ENCODE measurements around the gene RASAL1.

RASAL1 gene

GRCh38 chr12:113055594-113056380 is 79.8 kb downstream of the RASAL1 start:
- no CpG with 5 or more reads among the region's 13 CpGs for WGBS (ENCODE audit: extremely low coverage, insufficient coverage, insufficient read length)
- no peak overlapping the region for H4K91ac ChIP-seq (ENCODE audit: low read depth, low read length)
- no peak overlapping the region for H2BK5ac ChIP-seq (ENCODE audit: low read depth, low read length, poor library complexity)

GRCh38 chr12:113054948-113055486 is 80.5 kb downstream of the RASAL1 start:
- Histone ChIP-seq H2BK5ac (ENCODE audit: low read depth, low read length, poor library complexity) (no peak overlapping the region), H4K12ac (ENCODE audit: low read depth, low read length) (no peak overlapping the region), H3K4me3 (ENCODE audit: low read depth, low read length) (no peak overlapping the region), H3K18ac (ENCODE audit: low read length) (no peak overlapping the region), H3K27me3 (ENCODE audit: insufficient read depth, low read length) (peaks cover 38% of the 10 kb centered on the region), H4K91ac (ENCODE audit: low read depth, low read length) (no peak overlapping the region), H3K4ac (ENCODE audit: low read depth, low read length) (no peak overlapping the region), H3K23ac (ENCODE audit: low read length) (no peak overlapping the region), H3K79me1 (ENCODE audit: low read length) (no peaks in the 10 kb centered on the region), H3K9me3 (ENCODE audit: insufficient read depth, low read depth, low read length) (peaks cover 4% of the 10 kb centered on the region), H3K27ac (ENCODE audit: low read depth, low read length) (no peak overlapping the region), H2AFZ (ENCODE audit: insufficient read depth, low read length, poor library complexity) (no peak overlapping the region), H2BK12ac (ENCODE audit: low read length) (no peak overlapping the region), H3K14ac (ENCODE audit: low read length) (no peak overlapping the region), H3K36me3 (ENCODE audit: control insufficient read depth in 1 of 2, insufficient read depth in 2 of 2, low read length in 2 of 2) (no peaks in the 10 kb centered on the region), H4K8ac (ENCODE audit: low read depth, low read length) (no peak overlapping the region), H3K4me2 (ENCODE audit: low read length) (no peak overlapping the region), H3K4me1 (ENCODE audit: control insufficient read depth in 1 of 2, insufficient read depth in 2 of 2, low read length in 2 of 2) (no peaks in the 10 kb centered on the region), H2BK120ac (ENCODE audit: insufficient read depth, low read length, poor library complexity) (no peak overlapping the region), H3K9ac (ENCODE audit: low read length) (no peak overlapping the region), H3K79me2 (ENCODE audit: control insufficient read depth, insufficient read depth, low read length, poor library complexity) (no peaks in the 10 kb centered on the region), H2AK5ac (ENCODE audit: low read length) (no peak overlapping the region)
- DNase-seq, result no peak
- WGBS (ENCODE audit: extremely low coverage, insufficient coverage, insufficient read length), result no CpG with 5 or more reads among the region's 4 CpGs

More at GRCh38 chr12:113055594-113056380, 79.8 kb downstream of the RASAL1 start:
- no peaks in the 10 kb centered on the region for H3K4me1 ChIP-seq (ENCODE audit: control insufficient read depth in 1 of 2, insufficient read depth in 2 of 2, low read length in 2 of 2)
- H2BK120ac ChIP-seq (ENCODE audit: insufficient read depth, low read length, poor library complexity), result no peak overlapping the region
- peaks cover 4% of the 10 kb centered on the region for H3K9me3 ChIP-seq (ENCODE audit: insufficient read depth, low read depth, low read length)
- no peak overlapping the region for H3K14ac ChIP-seq (ENCODE audit: low read length)
- no peak overlapping the region for H4K12ac ChIP-seq (ENCODE audit: low read depth, low read length)
- H3K4ac ChIP-seq (ENCODE audit: low read depth, low read length), result no peak overlapping the region
- no peaks in the 10 kb centered on the region for H3K36me3 ChIP-seq (ENCODE audit: control insufficient read depth in 1 of 2, insufficient read depth in 2 of 2, low read length in 2 of 2)
- H2AK5ac ChIP-seq (ENCODE audit: low read length), result no peak overlapping the region
- no peak overlapping the region for H2BK12ac ChIP-seq (ENCODE audit: low read length)
- no peaks in the 10 kb centered on the region for H3K79me1 ChIP-seq (ENCODE audit: low read length)
- DNase-seq, result no peak
- H3K79me2 ChIP-seq (ENCODE audit: control insufficient read depth, insufficient read depth, low read length, poor library complexity), result no peaks in the 10 kb centered on the region
- H3K23ac ChIP-seq (ENCODE audit: low read length), result no peak overlapping the region
- no peak overlapping the region for H3K4me2 ChIP-seq (ENCODE audit: low read length)
- peaks cover 38% of the 10 kb centered on the region for H3K27me3 ChIP-seq (ENCODE audit: insufficient read depth, low read length)
- no peak overlapping the region for H3K27ac ChIP-seq (ENCODE audit: low read depth, low read length)
- no peak overlapping the region for H2AFZ ChIP-seq (ENCODE audit: insufficient read depth, low read length, poor library complexity)
- no peak overlapping the region for H3K18ac ChIP-seq (ENCODE audit: low read length)
- H4K8ac ChIP-seq (ENCODE audit: low read depth, low read length), result no peak overlapping the region
- H3K4me3 ChIP-seq (ENCODE audit: low read depth, low read length), result no peak overlapping the region
- no peak overlapping the region for H3K9ac ChIP-seq (ENCODE audit: low read length)

DNA sequence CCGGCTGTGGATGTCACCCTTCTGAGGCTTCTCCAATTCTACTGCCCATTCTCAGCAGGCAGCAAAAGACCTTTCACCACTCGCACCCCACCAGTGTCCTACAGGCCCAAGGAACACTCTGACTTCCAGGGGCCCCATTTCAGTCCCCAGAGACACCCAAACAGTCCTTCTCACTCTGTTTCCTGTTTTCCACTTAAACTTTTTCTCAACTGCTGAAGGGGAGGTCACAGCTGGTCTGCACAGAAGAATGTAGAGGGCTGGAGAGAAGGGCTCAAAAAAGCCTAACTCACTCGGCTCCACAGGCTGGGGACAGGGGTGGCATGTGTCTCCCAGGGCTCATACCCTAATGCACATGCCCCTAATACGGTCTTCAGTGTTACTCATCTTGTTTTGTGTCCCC is 83.2 kb downstream of the RASAL1 start:
- H3K79me2 ChIP-seq (ENCODE audit: control insufficient read depth, insufficient read depth, low read length, poor library complexity), result no peaks in the 10 kb centered on the region

DNA sequence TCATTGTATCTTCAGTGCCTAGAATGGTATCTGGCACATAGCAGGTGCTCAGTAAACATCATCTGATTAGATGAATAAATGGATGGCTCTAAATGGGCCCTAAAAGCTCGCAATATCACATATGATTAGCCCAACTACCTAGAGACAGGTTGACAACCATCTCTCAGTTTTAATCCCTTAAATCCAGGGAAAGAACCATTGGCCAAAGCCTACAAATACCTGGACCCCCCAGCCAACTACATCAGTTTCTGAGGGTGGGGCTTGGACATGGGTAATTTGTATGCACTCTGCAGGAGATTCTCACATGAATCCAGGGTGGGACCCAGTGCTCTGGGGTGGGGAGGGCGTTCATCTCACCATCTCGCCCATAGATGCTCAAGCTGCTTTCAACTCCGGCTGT is 83.8 kb downstream of the RASAL1 start:
- no peaks in the 10 kb centered on the region for H3K79me2 ChIP-seq (ENCODE audit: control insufficient read depth, insufficient read depth, low read length, poor library complexity)
- no peak overlapping the region for H3K23ac ChIP-seq (ENCODE audit: low read length)
- peaks cover 23% of the 10 kb centered on the region for H3K27me3 ChIP-seq (ENCODE audit: insufficient read depth, low read length)
- H3K79me1 ChIP-seq (ENCODE audit: low read length), result no peaks in the 10 kb centered on the region
- H3K4me2 ChIP-seq (ENCODE audit: low read length), result no peak overlapping the region
- no peak overlapping the region for H2AK5ac ChIP-seq (ENCODE audit: low read length)
- no peak overlapping the region for H2BK5ac ChIP-seq (ENCODE audit: low read depth, low read length, poor library complexity)
- H3K36me3 ChIP-seq (ENCODE audit: control insufficient read depth in 1 of 2, insufficient read depth in 2 of 2, low read length in 2 of 2), result no peaks in the 10 kb centered on the region
- no peak overlapping the region for H2BK12ac ChIP-seq (ENCODE audit: low read length)
- H3K18ac ChIP-seq (ENCODE audit: low read length), result no peak overlapping the region
- no peak overlapping the region for H3K4me3 ChIP-seq (ENCODE audit: low read depth, low read length)
- H4K8ac ChIP-seq (ENCODE audit: low read depth, low read length), result no peak overlapping the region
- H3K4me1 ChIP-seq (ENCODE audit: control insufficient read depth in 1 of 2, insufficient read depth in 2 of 2, low read length in 2 of 2), result no peaks in the 10 kb centered on the region
- no peak for DNase-seq
- H3K9me3 ChIP-seq (ENCODE audit: insufficient read depth, low read depth, low read length), result no peaks in the 10 kb centered on the region
- H4K12ac ChIP-seq (ENCODE audit: low read depth, low read length), result no peak overlapping the region
- no peak overlapping the region for H2AFZ ChIP-seq (ENCODE audit: insufficient read depth, low read length, poor library complexity)
- no peak overlapping the region for H3K14ac ChIP-seq (ENCODE audit: low read length)
- no peak overlapping the region for H2BK120ac ChIP-seq (ENCODE audit: insufficient read depth, low read length, poor library complexity)
- WGBS (ENCODE audit: extremely low coverage, insufficient coverage, insufficient read length), result no CpG with 5 or more reads among the region's 4 CpGs
- no peak overlapping the region for H3K4ac ChIP-seq (ENCODE audit: low read depth, low read length)
- no peak overlapping the region for H3K9ac ChIP-seq (ENCODE audit: low read length)
- H3K27ac ChIP-seq (ENCODE audit: low read depth, low read length), result no peak overlapping the region
- H4K91ac ChIP-seq (ENCODE audit: low read depth, low read length), result no peak overlapping the region

More for the DNA sequence above, 83.2 kb downstream of the RASAL1 start:
- Histone ChIP-seq H2BK120ac (ENCODE audit: insufficient read depth, low read length, poor library complexity) (no peak overlapping the region), H3K9me3 (ENCODE audit: insufficient read depth, low read depth, low read length) (no peaks in the 10 kb centered on the region), H2AK5ac (ENCODE audit: low read length) (no peak overlapping the region), H3K27me3 (ENCODE audit: insufficient read depth, low read length) (peaks cover 29% of the 10 kb centered on the region), H3K36me3 (ENCODE audit: control insufficient read depth in 1 of 2, insufficient read depth in 2 of 2, low read length in 2 of 2) (no peaks in the 10 kb centered on the region), H4K12ac (ENCODE audit: low read depth, low read length) (no peak overlapping the region), H2BK5ac (ENCODE audit: low read depth, low read length, poor library complexity) (no peak overlapping the region), H3K23ac (ENCODE audit: low read length) (no peak overlapping the region), H3K9ac (ENCODE audit: low read length) (no peak overlapping the region), H3K4me1 (ENCODE audit: control insufficient read depth in 1 of 2, insufficient read depth in 2 of 2, low read length in 2 of 2) (no peaks in the 10 kb centered on the region), H3K18ac (ENCODE audit: low read length) (no peak overlapping the region), H4K8ac (ENCODE audit: low read depth, low read length) (no peak overlapping the region), H2BK12ac (ENCODE audit: low read length) (no peak overlapping the region), H3K4me2 (ENCODE audit: low read length) (no peak overlapping the region), H3K4me3 (ENCODE audit: low read depth, low read length) (no peak overlapping the region), H3K27ac (ENCODE audit: low read depth, low read length) (no peak overlapping the region), H4K91ac (ENCODE audit: low read depth, low read length) (no peak overlapping the region), H3K79me1 (ENCODE audit: low read length) (no peaks in the 10 kb centered on the region), H3K14ac (ENCODE audit: low read length) (no peak overlapping the region), H3K4ac (ENCODE audit: low read depth, low read length) (no peak overlapping the region), H2AFZ (ENCODE audit: insufficient read depth, low read length, poor library complexity) (no peak overlapping the region)
- WGBS (ENCODE audit: extremely low coverage, insufficient coverage, insufficient read length), result no CpG with 5 or more reads among the region's 4 CpGs
- DNase-seq, result no peak
